SK-N-MC (cell line): ENCODE results near the gene BARD1.

Experiments used
- DNase-seq: peaks from one replicate; pipeline ENCODE4 v3.0.0-alpha.2; 2011; ENCODE audit warnings: low read depth, low spot score
- H3K27ac ChIP-seq: fragments of 200-600 bp; sonication (generic); 2 replicates; pipeline ENCODE4 v1.5.1; 2016; ENCODE audit warnings: mixed run types
- H3K36me3 ChIP-seq: fragments of 200-600 bp; sonication (generic); 2 replicates; pipeline ENCODE4 v1.6.1; 2017; ENCODE audit warnings: antibody characterized with exemption, low read length, mixed read lengths; ENCODE audit not compliant: insufficient read depth
- H3K4me3 ChIP-seq: fragments of 200-600 bp; sonication (generic); 2 replicates; pipeline ENCODE4 v1.5.1; 2016
- H3K9ac ChIP-seq: fragments of 200-600 bp; sonication (generic); 2 replicates; pipeline ENCODE4 v1.8.0; 2017; ENCODE audit warnings: mixed run types, mixed read lengths; ENCODE audit not compliant: insufficient read length
- H3K9me3 ChIP-seq: fragments of 200-600 bp; sonication (generic); 2 replicates; pipeline ENCODE4 v1.6.1; 2017; ENCODE audit warnings: low read depth, mild to moderate bottlenecking, antibody characterized with exemption, low read length, moderate library complexity, mixed read lengths
- EZH2 ChIP-seq: fragments of 200-600 bp; sonication (generic); IDR thresholded peaks from one replicate; pipeline ENCODE4 v1.6.1; 2017; ENCODE audit warnings: antibody characterized with exemption
- FOXP2 ChIP-seq: optimal IDR thresholded peaks from 2 replicates; pipeline ENCODE3; 2011; ENCODE audit warnings: mild to moderate bottlenecking, moderate library complexity; ENCODE audit not compliant: insufficient read depth; ENCODE audit errors: extremely low read length, control extremely low read depth
- POLR2AphosphoS5 ChIP-seq: IDR thresholded peaks from 2 replicates; pipeline ENCODE4 v1.6.1; 2012; ENCODE audit warnings: mild to moderate bottlenecking, low read depth, low read length, borderline replicate concordance

BARD1 gene

DNA sequence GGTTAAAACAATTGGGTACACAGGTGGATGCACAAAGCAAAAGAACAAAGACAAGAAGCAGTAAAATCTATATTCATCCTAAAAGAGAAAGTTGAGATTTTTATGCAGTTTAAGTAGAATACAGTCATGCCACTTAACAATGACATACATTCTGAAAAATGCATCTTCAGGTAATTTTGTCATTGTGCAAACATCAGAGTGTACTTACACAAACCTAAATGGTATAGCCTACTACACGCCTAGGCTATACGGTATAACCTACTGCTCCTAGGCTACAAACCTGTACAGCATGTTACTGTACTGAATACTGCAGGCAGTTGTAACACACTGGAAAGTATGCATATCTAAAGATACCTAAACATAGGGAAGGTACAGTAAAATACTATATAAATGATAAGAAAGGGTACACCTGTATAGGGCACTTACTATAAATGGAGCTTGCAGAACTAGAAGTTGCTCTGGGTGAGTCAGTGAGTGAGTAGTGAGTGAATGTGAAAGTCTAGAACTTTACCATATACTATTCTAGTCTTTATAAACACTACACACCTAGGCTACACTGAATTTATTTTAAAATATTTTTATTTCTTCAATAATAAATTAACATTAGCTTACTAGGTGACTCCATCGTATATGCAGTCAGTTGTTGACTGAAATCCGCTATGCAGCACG lies 132.9 kb downstream of the BARD1 start:
- H3K36me3 ChIP-seq = no peaks in the 10 kb centered on the region
- TF ChIP-seq EZH2 (no peak), POLR2AphosphoS5 (no peak), FOXP2 (no peak)
- H3K9ac ChIP-seq = no peak overlapping the region
- no peak overlapping the region for H3K27ac ChIP-seq
- no peak for DNase-seq
- H3K4me3 ChIP-seq = no peak overlapping the region
- no peaks in the 10 kb centered on the region for H3K9me3 ChIP-seq
